CD4-positive, alpha-beta memory T cell (primary cell): ENCODE results near the gene GYS1. TPM values are rescaled to one million over a fixed set of nuclear protein-coding genes. Genes with fewer than 3 reads are reported as not detected.

Source experiments
- CTCF ChIA-PET: fragments of 350-600 bp; sonication (Branson Sonifier 250); formaldehyde crosslinking; loops from one replicate; lab custom pipeline; 2021; ENCODE audit warnings: inconsistent platforms; ENCODE audit not compliant: partially characterized antibody; lab: Charles Lee
- POLR2A ChIA-PET: fragments of 350-600 bp; sonication (Branson Sonifier 250); formaldehyde crosslinking; loops from one replicate; lab custom pipeline; 2021; ENCODE audit not compliant: partially characterized antibody; lab: Charles Lee
- DNase-seq, 5 donors: peaks; one replicate each; pipeline versions ENCODE4 v3.0.0 to v3.0.0-alpha.2; 2020 to 2022; ENCODE audit warnings: mixed read lengths in 1 of 5
- H3K27ac ChIP-seq: one replicate; pipeline ENCODE4 v1.7.0; 2013; ENCODE audit warnings: low read depth, low read length
- H3K27me3 ChIP-seq: 2 replicates; pipeline ENCODE4 v1.7.0; 2013; ENCODE audit warnings: mild to moderate bottlenecking, low read length, moderate library complexity; ENCODE audit not compliant: insufficient read depth
- H3K36me3 ChIP-seq: 2 replicates; pipeline ENCODE4 v1.7.0; 2013; ENCODE audit warnings: mild to moderate bottlenecking, low read length, moderate library complexity; ENCODE audit not compliant: insufficient read depth
- H3K4me1 ChIP-seq: 2 replicates; pipeline ENCODE4 v1.7.0; 2013; ENCODE audit warnings: mild to moderate bottlenecking, low read length, moderate library complexity; ENCODE audit not compliant: insufficient read depth
- H3K4me3 ChIP-seq, 2 donors: one replicate each; pipeline ENCODE4 v1.7.0; 2013; ENCODE audit warnings: low read length in 2 of 2, mild to moderate bottlenecking in 1 of 2
- H3K9me3 ChIP-seq, 2 donors: one replicate each; pipeline ENCODE4 v1.7.0; 2013; ENCODE audit warnings: low read length in 2 of 2, control low read depth in 1 of 2; ENCODE audit not compliant: control insufficient read depth in 1 of 2
- H3K27ac Mint-ChIP-seq, 7 donors: one replicate each; pipeline ENCODE4 v1.8.0; 2020 to 2021; ENCODE audit warnings: mixed read lengths in 7 of 7, mild to moderate bottlenecking in 6 of 7, inconsistent platforms in 3 of 7, moderate library complexity in 3 of 7
- H3K27me3 Mint-ChIP-seq, 2 donors: one replicate each; pipeline ENCODE4 v1.8.0; 2020 to 2021; ENCODE audit warnings: mixed read lengths in 2 of 2
- H3K36me3 Mint-ChIP-seq, 2 donors: one replicate each; pipeline ENCODE4 v1.8.0; 2020 to 2021; ENCODE audit warnings: mixed read lengths in 2 of 2, inconsistent platforms in 1 of 2, mild to moderate bottlenecking in 1 of 2
- H3K4me1 Mint-ChIP-seq, 4 donors: one replicate each; pipeline ENCODE4 v1.8.0; 2020 to 2021; ENCODE audit warnings: mixed read lengths in 4 of 4, mild to moderate bottlenecking in 1 of 4
- H3K4me3 Mint-ChIP-seq, 8 donors: one replicate each; pipeline ENCODE4 v1.8.0; 2020 to 2021; ENCODE audit warnings: mixed read lengths in 8 of 8, mild to moderate bottlenecking in 7 of 8, moderate library complexity in 6 of 8, inconsistent platforms in 3 of 8
- H3K9me3 Mint-ChIP-seq, 8 donors: one replicate each; pipeline ENCODE4 v1.8.0; 2020 to 2021; ENCODE audit warnings: mixed read lengths in 8 of 8, mild to moderate bottlenecking in 5 of 8, inconsistent platforms in 3 of 8, moderate library complexity in 1 of 8
- intact Hi-C: fragments of 100-400 bp; cut with micrococcal nuclease; formaldehyde crosslinking; loops from one replicate; pipeline ENCODE4 v1.15.1; 2023
- polyA plus RNA-seq, 2 donors: library from polyadenylated mRNA; unstranded; fragments of 300-500 nt; fragmentation: Illumina TruSeq; gene quantifications; one replicate each; pipeline ENCODE4 v1.2.3, GENCODE V29; 2021
- total RNA-seq, 2 experiments: library from RNA; stranded (reverse); gene quantifications; one replicate each; pipeline ENCODE4 v1.2.3, GENCODE V29; 2021

Gene GYS1
- total and polyA plus RNA-seq, 4 experiments from 2014 or later: 30.6 to 56.4 (median 43.8) TPM

- CTCF ChIA-PET: interaction anchor here (1.1 to 1.3 kb wide), 2 partner anchors 11 to 14 kb away, joined by 3 read pairs; no protein-coding TSS in a partner anchor
- no peak for DNase-seq
- Histone ChIP-seq H3K27me3 (no peaks in the 10 kb centered on the region), H3K9me3 (no peaks in the 10 kb centered on the region), H3K4me1 (peaks cover 28% of the 10 kb centered on the region), H3K36me3 (peaks cover 5% of the 10 kb centered on the region), H3K4me3 (no peak overlapping the region), H3K27ac (no peak overlapping the region)
- H3K27ac Mint-ChIP-seq: peak overlapping the region in 1 of 7 donors; percentile 53
- H3K9me3 Mint-ChIP-seq: no peaks in the 10 kb centered on the region
- peaks cover 19 to 40% (median 27%) of the 10 kb centered on the region in 4 donors for H3K4me1 Mint-ChIP-seq
- H3K27me3 Mint-ChIP-seq: no peaks in the 10 kb centered on the region
- H3K36me3 Mint-ChIP-seq: peaks cover 4 to 26% of the 10 kb centered on the region in 2 donors
- intact Hi-C loops: loop anchor here (5.0 to 10.0 kb wide), 2 partner anchors 65 to 352 kb away; partner anchors contain the start of genes CGB7 and DBP
- peak overlapping the region in 1 of 8 donors; percentile 30 for H3K4me3 Mint-ChIP-seq
- POLR2A ChIA-PET: no interaction called here
These were observed 3.3 kb downstream of the GYS1 start for GRCh38 chr19:48989701-48990291.

GRCh38 chr19:48988860-48989259 is 4.2 kb downstream of the GYS1 start:
- CTCF ChIA-PET: interaction anchor here (1.1 to 1.3 kb wide), 2 partner anchors 10 to 13 kb away, joined by 3 read pairs; no protein-coding TSS in a partner anchor
- DNase-seq: no peak
- peaks cover 18% of the 10 kb centered on the region for H3K4me1 ChIP-seq
- peak overlapping the region in 1 of 7 donors; percentile 50 for H3K27ac Mint-ChIP-seq
- peaks cover 16 to 32% (median 20%) of the 10 kb centered on the region in 4 donors for H3K4me1 Mint-ChIP-seq
- intact Hi-C loops: no loop called here
- H3K36me3 ChIP-seq: peaks cover 5% of the 10 kb centered on the region
- POLR2A ChIA-PET: no interaction called here
- no peak overlapping the region for H3K4me3 ChIP-seq
- no peak overlapping the region for H3K27ac ChIP-seq
- peaks cover 4 to 26% of the 10 kb centered on the region in 2 donors for H3K36me3 Mint-ChIP-seq
- no peaks in the 10 kb centered on the region for H3K27me3 Mint-ChIP-seq
- no peaks in the 10 kb centered on the region for H3K27me3 ChIP-seq
- no peaks in the 10 kb centered on the region for H3K9me3 Mint-ChIP-seq
- H3K9me3 ChIP-seq: no peaks in the 10 kb centered on the region
- no peak overlapping the region for H3K4me3 Mint-ChIP-seq

- intact Hi-C loops: no loop called here
- H3K36me3 ChIP-seq: peaks cover 5% of the 10 kb centered on the region
- Mint-ChIP-seq H3K27ac (peak overlapping the region in 2 of 7 donors; percentile 29 to 55), H3K9me3 (no peaks in the 10 kb centered on the region), H3K4me1 (peaks cover 14 to 26% (median 17%) of the 10 kb centered on the region in 4 donors), H3K27me3 (no peaks in the 10 kb centered on the region), H3K36me3 (peaks cover 4 to 24% of the 10 kb centered on the region in 2 donors), H3K4me3 (no peak overlapping the region)
- DNase-seq: no peak
- CTCF ChIA-PET: no interaction called here
- H3K4me1 ChIP-seq: peaks cover 18% of the 10 kb centered on the region
- no peak overlapping the region for H3K27ac ChIP-seq
- no peak overlapping the region for H3K4me3 ChIP-seq
- POLR2A ChIA-PET: no interaction called here
- no peaks in the 10 kb centered on the region for H3K9me3 ChIP-seq
- H3K27me3 ChIP-seq: no peaks in the 10 kb centered on the region
These were observed 4.8 kb downstream of the GYS1 start for GRCh38 chr19:48988286-48988685.

GRCh38 chr19:48987323-48987722 is 5.8 kb downstream of the GYS1 start:
- POLR2A ChIA-PET: interaction anchor here (1.0 kb wide), 1 partner anchor 11 kb away, joined by 3 read pairs; no protein-coding TSS in a partner anchor

GRCh38 chr19:48986211-48986610 is 6.9 kb downstream of the GYS1 start:
- H3K36me3 Mint-ChIP-seq: peaks cover 8 to 31% of the 10 kb centered on the region in 2 donors
- DNase-seq: no peak
- Histone ChIP-seq H3K9me3 (no peaks in the 10 kb centered on the region), H3K4me3 (no peak overlapping the region), H3K27ac (no peak overlapping the region), H3K4me1 (peaks cover 4% of the 10 kb centered on the region), H3K27me3 (no peaks in the 10 kb centered on the region), H3K36me3 (peaks cover 10% of the 10 kb centered on the region)
- H3K4me1 Mint-ChIP-seq: peaks cover 4 to 12% (median 7%) of the 10 kb centered on the region in 4 donors
- ChIA-PET POLR2A (no interaction called here), CTCF (interaction anchor here (0.9 to 1.8 kb wide), 3 partner anchors 14 to 198 kb away, joined by 3 to 4 read pairs (median 4); no protein-coding TSS in a partner anchor)
- intact Hi-C loops: no loop called here
- no peaks in the 10 kb centered on the region for H3K27me3 Mint-ChIP-seq
- H3K9me3 Mint-ChIP-seq: no peaks in the 10 kb centered on the region
- no peak overlapping the region for H3K27ac Mint-ChIP-seq
- no peak overlapping the region for H3K4me3 Mint-ChIP-seq

More at GRCh38 chr19:48987323-48987722, 5.8 kb downstream of the GYS1 start:
- Mint-ChIP-seq H3K4me1 (peaks cover 12 to 17% (median 12%) of the 10 kb centered on the region in 4 donors), H3K27me3 (no peaks in the 10 kb centered on the region), H3K27ac (peak overlapping the region in 3 of 7 donors; percentile 39 to 75 (median 41)), H3K9me3 (no peaks in the 10 kb centered on the region), H3K4me3 (no peak overlapping the region), H3K36me3 (peaks cover 4 to 24% of the 10 kb centered on the region in 2 donors)
- Histone ChIP-seq H3K36me3 (peaks cover 10% of the 10 kb centered on the region), H3K27me3 (no peaks in the 10 kb centered on the region), H3K4me1 (peaks cover 15% of the 10 kb centered on the region), H3K9me3 (no peaks in the 10 kb centered on the region), H3K27ac (no peak overlapping the region), H3K4me3 (no peak overlapping the region)
- CTCF ChIA-PET: interaction anchor here (1.3 to 1.8 kb wide), 2 partner anchors 16 to 199 kb away, joined by 3 to 4 read pairs; no protein-coding TSS in a partner anchor
- no peak for DNase-seq
- intact Hi-C loops: no loop called here

GRCh38 chr19:48985711-48986110 is 7.4 kb downstream of the GYS1 start:
- Histone ChIP-seq H3K9me3 (no peaks in the 10 kb centered on the region), H3K4me3 (no peak overlapping the region), H3K36me3 (peaks cover 10% of the 10 kb centered on the region), H3K27me3 (no peaks in the 10 kb centered on the region), H3K27ac (no peak overlapping the region), H3K4me1 (no peaks in the 10 kb centered on the region)
- Mint-ChIP-seq H3K9me3 (no peaks in the 10 kb centered on the region), H3K36me3 (peaks cover 8 to 31% of the 10 kb centered on the region in 2 donors), H3K4me3 (no peak overlapping the region), H3K27ac (no peak overlapping the region), H3K27me3 (no peaks in the 10 kb centered on the region), H3K4me1 (peaks cover 0 to 8% (median 6%) of the 10 kb centered on the region in 4 donors)
- no peak for DNase-seq
- ChIA-PET CTCF (interaction anchor here (0.9 to 1.8 kb wide), 2 partner anchors 15 to 197 kb away, joined by 4 read pairs; no protein-coding TSS in a partner anchor), POLR2A (interaction anchor here (1.5 kb wide), 1 partner anchor 15 kb away, joined by 3 read pairs; no protein-coding TSS in a partner anchor)
- intact Hi-C loops: no loop called here

GRCh38 chr19:48982280-48982679 is 10.8 kb downstream of the GYS1 start:
- ChIA-PET CTCF (interaction anchor here (1.7 to 2.2 kb wide), 2 partner anchors 11 to 12 kb away, joined by 7 to 14 read pairs; partner anchors contain the start of genes GYS1 and RUVBL2), POLR2A (interaction anchor here (1.8 kb wide), 1 partner anchor 18 kb away, joined by 5 read pairs; no protein-coding TSS in a partner anchor)
- H3K27me3 Mint-ChIP-seq: no peaks in the 10 kb centered on the region
- peak overlapping the region in 1 of 7 donors; percentile 35 for H3K27ac Mint-ChIP-seq
- H3K36me3 Mint-ChIP-seq: peaks cover 15 to 25% of the 10 kb centered on the region in 2 donors
- Histone ChIP-seq H3K9me3 (no peaks in the 10 kb centered on the region), H3K27me3 (no peaks in the 10 kb centered on the region), H3K4me1 (no peaks in the 10 kb centered on the region), H3K36me3 (peaks cover 10% of the 10 kb centered on the region), H3K27ac (no peak overlapping the region), H3K4me3 (no peak overlapping the region)
- no peak overlapping the region for H3K4me3 Mint-ChIP-seq
- H3K9me3 Mint-ChIP-seq: no peaks in the 10 kb centered on the region
- no peaks in the 10 kb centered on the region for H3K4me1 Mint-ChIP-seq
- DNase-seq: no peak
- intact Hi-C loops: no loop called here
